Keratinocyte (primary cell): ENCODE results near the gene MRPL33. TPM values are rescaled to one million over a fixed set of nuclear protein-coding genes. Genes with fewer than 3 reads are reported as not detected.
"Not testable (repeated sequence)": the region's sequence is repeated elsewhere in the genome, so short reads cannot be mapped to it uniquely, and the experiment has no call there.

Source experiments
- DNase-seq: peaks from one replicate; pipeline ENCODE4 v3.0.0-alpha.2; 2011; ENCODE audit warnings: low read depth, missing footprints, low spot score
- FAIRE-seq: peaks from 2 replicates; lab custom pipeline; 2011; peaks lifted over from hg19 to GRCh38; lab: Jason Lieb, UNC
- H2AFZ ChIP-seq: 2 replicates; pipeline ENCODE4 v1.6.0; 2012; ENCODE audit warnings: low read length, control low read depth, inconsistent platforms; ENCODE audit not compliant: control insufficient read depth
- H3K27ac ChIP-seq: 2 replicates; pipeline ENCODE4 v1.5.1; 2011; ENCODE audit warnings: low read length; ENCODE audit not compliant: control insufficient read depth, insufficient read depth
- H3K27me3 ChIP-seq: 3 replicates; pipeline ENCODE4 v1.6.0; 2011; ENCODE audit warnings: low read length; ENCODE audit not compliant: control insufficient read depth, insufficient read depth; ENCODE audit errors: extremely low read depth
- H3K36me3 ChIP-seq, 2 experiments: 2 replicates in 1 of 2; 3 replicates in 1 of 2; pipeline ENCODE4 v1.5.1; 2011; ENCODE audit warnings: low read length in 2 of 2, mild to moderate bottlenecking in 1 of 2; ENCODE audit not compliant: control insufficient read depth in 2 of 2, insufficient read depth in 2 of 2; ENCODE audit errors: extremely low read depth in 1 of 2
- H3K4me1 ChIP-seq: 3 replicates; pipeline ENCODE4 v1.5.1; 2011; ENCODE audit warnings: low read length; ENCODE audit not compliant: control insufficient read depth, insufficient read depth; ENCODE audit errors: extremely low read depth
- H3K4me2 ChIP-seq: 3 replicates; pipeline ENCODE4 v1.6.0; 2011; ENCODE audit warnings: low read depth, low read length; ENCODE audit not compliant: control insufficient read depth, insufficient read depth; ENCODE audit errors: extremely low read depth
- H3K4me3 ChIP-seq, 3 experiments: fragments of 200-600 bp in 1 of 3; sonication (generic) in 1 of 3; 2 replicates in 2 of 3; 3 replicates in 1 of 3; pipeline ENCODE4 v1.5.1; 2011 to 2016; ENCODE audit warnings: low read length in 3 of 3, mild to moderate bottlenecking in 3 of 3, control low read depth in 2 of 3, inconsistent platforms in 1 of 3, low read depth in 1 of 3, mixed read lengths in 1 of 3, mixed run types in 1 of 3, moderate library complexity in 1 of 3; ENCODE audit not compliant: control insufficient read depth in 2 of 3, insufficient read depth in 2 of 3; ENCODE audit errors: extremely low read depth in 1 of 3
- H3K79me2 ChIP-seq: 2 replicates; pipeline ENCODE4 v1.6.0; 2012; ENCODE audit warnings: low read length; ENCODE audit not compliant: control insufficient read depth, insufficient read depth
- H3K9ac ChIP-seq: 3 replicates; pipeline ENCODE4 v1.6.0; 2011; ENCODE audit warnings: low read length; ENCODE audit not compliant: control insufficient read depth, insufficient read depth; ENCODE audit errors: extremely low read depth
- H3K9me1 ChIP-seq: 3 replicates; pipeline ENCODE4 v1.6.0; 2011; ENCODE audit warnings: low read length; ENCODE audit not compliant: control insufficient read depth, insufficient read depth; ENCODE audit errors: extremely low read depth
- H3K9me3 ChIP-seq: 2 replicates; pipeline ENCODE4 v1.5.1; 2012; ENCODE audit warnings: low read depth, low read length; ENCODE audit not compliant: control insufficient read depth
- H4K20me1 ChIP-seq: 3 replicates; pipeline ENCODE4 v1.6.0; 2011; ENCODE audit warnings: low read length; ENCODE audit not compliant: control insufficient read depth, insufficient read depth; ENCODE audit errors: extremely low read depth
- CTCF ChIP-seq, 3 experiments: IDR thresholded peaks in 1 of 3; conservative IDR thresholded peaks in 1 of 3; optimal IDR thresholded peaks in 1 of 3; 2 replicates in 2 of 3; 3 replicates in 1 of 3; pipeline versions ENCODE3 to v1.5.1; 2011; ENCODE audit warnings: low read length in 3 of 3, mild to moderate bottlenecking in 3 of 3, moderate library complexity in 2 of 3, control low read depth in 1 of 3, inconsistent platforms in 1 of 3; ENCODE audit not compliant: insufficient read depth in 2 of 3; ENCODE audit errors: extremely low read depth in 1 of 3
- EZH2 ChIP-seq: IDR thresholded peaks from one replicate; pipeline ENCODE4 v1.6.1; 2012; ENCODE audit warnings: inconsistent platforms, mild to moderate bottlenecking, low read length, moderate library complexity
- dilution Hi-C: fragments of 300-500 bp; cut with MboI; formaldehyde crosslinking; loops from one replicate; pipeline ENCODE4 v1.7.0; 2020; ENCODE audit warnings: low sequenced_read_pairs; ENCODE audit not compliant: extremely low pct_ligation_motif_present
- polyA plus RNA-seq, 5 experiments: library from polyadenylated mRNA; depleted of rRNA in 3 of 5; stranded (reverse) in 3 of 5; stranded (forward) in 1 of 5; unstranded in 1 of 5; fragments of >200 nt; gene quantifications; 1 replicate in 1 of 5; 2 replicates in 3 of 5; 3 replicates in 1 of 5; pipeline versions ENCODE4 v1.2.1 to v1.2.3, GENCODE V29; 2011 to 2012; ENCODE audit warnings: missing spikeins in 2 of 5, low read depth in 1 of 5, low replicate concordance in 1 of 5

The MRPL33 gene
- polyA plus RNA-seq, 1 donor (not counting 4 experiments of a cell fraction or from before 2014, with no cell fraction given) = 110 TPM

- Histone ChIP-seq H3K36me3 (no peaks in the 10 kb centered on the region), H3K79me2 (no peaks in the 10 kb centered on the region), H3K4me2 (no peak overlapping the region), H3K9me1 (no peaks in the 10 kb centered on the region), H4K20me1 (no peaks in the 10 kb centered on the region), H3K4me3 (no peak overlapping the region), H2AFZ (no peak overlapping the region), H3K4me1 (peaks cover 28% of the 10 kb centered on the region), H3K9ac (no peak overlapping the region), H3K27ac (no peak overlapping the region), H3K9me3 (no peaks in the 10 kb centered on the region), H3K27me3 (no peaks in the 10 kb centered on the region)
- FAIRE-seq (no peak), DNase-seq (no peak)
- dilution Hi-C loops = no loop called here
- TF ChIP-seq EZH2 = no peak
- TF ChIP-seq CTCF (optimal IDR thresholded peaks at IDR 0.05 in 1 of 3, IDR thresholded peaks at IDR 0.05 in 1 of 3, conservative IDR thresholded peaks at IDR 0.05 in 1 of 3; ENCODE audit: extremely low read depth in 1 of 3, insufficient read depth in 2 of 3, low read length in 3 of 3) = no peak
Observed at GRCh38 chr2:27762951-27763906, 8.3 kb upstream of the MRPL33 start.

GRCh38 chr2:27763907-27764267 lies 7.6 kb upstream of the MRPL33 start:
- DNase-seq (no peak), FAIRE-seq (no peak)
- Histone ChIP-seq H3K36me3 (no peaks in the 10 kb centered on the region), H3K9me3 (no peaks in the 10 kb centered on the region), H3K9me1 (no peaks in the 10 kb centered on the region), H3K79me2 (no peaks in the 10 kb centered on the region), H3K4me3 (no peak overlapping the region), H4K20me1 (no peaks in the 10 kb centered on the region), H3K9ac (no peak overlapping the region), H3K27ac (no peak overlapping the region), H2AFZ (no peak overlapping the region), H3K27me3 (no peaks in the 10 kb centered on the region), H3K4me1 (peaks cover 28% of the 10 kb centered on the region), H3K4me2 (no peak overlapping the region)
- dilution Hi-C loops = no loop called here
- TF ChIP-seq CTCF (optimal IDR thresholded peaks at IDR 0.05 in 1 of 3, IDR thresholded peaks at IDR 0.05 in 1 of 3, conservative IDR thresholded peaks at IDR 0.05 in 1 of 3; ENCODE audit: extremely low read depth in 1 of 3, insufficient read depth in 2 of 3, low read length in 3 of 3) (no peak), EZH2 (no peak)

- H3K4me3 ChIP-seq, FAIRE-seq, DNase-seq, H2AFZ ChIP-seq, H3K4me2 ChIP-seq, H3K9me1 ChIP-seq, H3K27me3 ChIP-seq, H3K79me2 ChIP-seq, H3K9me3 ChIP-seq, H4K20me1 ChIP-seq, H3K27ac ChIP-seq, dilution Hi-C loops, H3K36me3 ChIP-seq, H3K9ac ChIP-seq: not testable (repeated sequence)
- H3K4me1 ChIP-seq = peaks cover 28% of the 10 kb centered on the region
Observed at GRCh38 chr2:27764526-27764925, 7.0 kb upstream of the MRPL33 start.
